Ishikawa (cell line): Measurements from ENCODE around the gene TMC3.

Experiments
- FOXM1 ChIP-seq: IDR thresholded peaks from 2 replicates; pipeline ENCODE4 v1.6.1; 2012; ENCODE audit warnings: low read depth, borderline replicate concordance
- RAD21 ChIP-seq: IDR thresholded peaks from 2 replicates; pipeline ENCODE4 v1.6.1; 2012; ENCODE audit warnings: low read depth

- no peak for TF ChIP-seq RAD21
- TF ChIP-seq FOXM1, result no peak
Observed at GRCh38 chr15:81327516-81327915, 46.5 kb downstream of the TMC3 start.
